Measurements from ENCODE around the gene CA12.

Gene CA12

DNA sequence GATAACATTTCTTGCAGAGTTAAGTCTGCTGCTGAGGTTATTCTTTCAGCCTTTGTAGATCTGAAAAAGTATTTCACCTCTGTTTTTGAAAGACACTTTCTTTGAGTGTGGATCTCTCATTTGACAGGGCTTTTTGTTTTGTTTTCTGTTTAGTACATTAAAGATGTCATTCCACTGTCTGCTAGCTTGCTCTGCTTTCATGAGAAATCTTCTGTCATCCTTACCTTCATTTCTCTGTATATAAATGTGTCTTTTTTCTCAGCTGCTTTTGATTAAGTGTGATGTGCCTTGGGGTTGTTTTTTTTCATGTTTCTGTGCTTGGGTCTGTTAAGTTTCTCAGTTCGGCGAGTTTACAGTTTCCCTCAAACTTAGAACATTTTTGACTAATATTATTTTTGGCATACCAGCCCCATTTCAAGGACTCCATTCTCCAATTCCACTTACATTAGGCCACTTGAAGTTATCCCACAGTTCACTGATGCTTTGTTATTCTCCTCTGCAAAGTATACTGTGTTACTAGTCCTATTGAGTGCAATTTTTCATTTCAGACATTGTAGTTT is 43.9 kb upstream of the CA12 start:
- TF ChIP-seq, protein P1, sequence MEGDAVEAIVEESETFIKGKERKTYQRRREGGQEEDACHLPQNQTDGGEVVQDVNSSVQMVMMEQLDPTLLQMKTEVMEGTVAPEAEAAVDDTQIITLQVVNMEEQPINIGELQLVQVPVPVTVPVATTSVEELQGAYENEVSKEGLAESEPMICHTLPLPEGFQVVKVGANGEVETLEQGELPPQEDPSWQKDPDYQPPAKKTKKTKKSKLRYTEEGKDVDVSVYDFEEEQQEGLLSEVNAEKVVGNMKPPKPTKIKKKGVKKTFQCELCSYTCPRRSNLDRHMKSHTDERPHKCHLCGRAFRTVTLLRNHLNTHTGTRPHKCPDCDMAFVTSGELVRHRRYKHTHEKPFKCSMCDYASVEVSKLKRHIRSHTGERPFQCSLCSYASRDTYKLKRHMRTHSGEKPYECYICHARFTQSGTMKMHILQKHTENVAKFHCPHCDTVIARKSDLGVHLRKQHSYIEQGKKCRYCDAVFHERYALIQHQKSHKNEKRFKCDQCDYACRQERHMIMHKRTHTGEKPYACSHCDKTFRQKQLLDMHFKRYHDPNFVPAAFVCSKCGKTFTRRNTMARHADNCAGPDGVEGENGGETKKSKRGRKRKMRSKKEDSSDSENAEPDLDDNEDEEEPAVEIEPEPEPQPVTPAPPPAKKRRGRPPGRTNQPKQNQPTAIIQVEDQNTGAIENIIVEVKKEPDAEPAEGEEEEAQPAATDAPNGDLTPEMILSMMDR (IDR thresholded peaks at IDR 0.05; ENCODE audit: insufficient read depth, low read length) = no peak
- TF ChIP-seq GABPA (IDR thresholded peaks at IDR 0.05; ENCODE audit: low read depth) (no peak), SPI1 (IDR thresholded peaks at IDR 0.05; ENCODE audit: borderline replicate concordance, low read depth) (no peak), POLR2AphosphoS5 (IDR thresholded peaks at IDR 0.05; ENCODE audit: low read depth) (no peak)
- TF ChIP-seq, protein P2, sequence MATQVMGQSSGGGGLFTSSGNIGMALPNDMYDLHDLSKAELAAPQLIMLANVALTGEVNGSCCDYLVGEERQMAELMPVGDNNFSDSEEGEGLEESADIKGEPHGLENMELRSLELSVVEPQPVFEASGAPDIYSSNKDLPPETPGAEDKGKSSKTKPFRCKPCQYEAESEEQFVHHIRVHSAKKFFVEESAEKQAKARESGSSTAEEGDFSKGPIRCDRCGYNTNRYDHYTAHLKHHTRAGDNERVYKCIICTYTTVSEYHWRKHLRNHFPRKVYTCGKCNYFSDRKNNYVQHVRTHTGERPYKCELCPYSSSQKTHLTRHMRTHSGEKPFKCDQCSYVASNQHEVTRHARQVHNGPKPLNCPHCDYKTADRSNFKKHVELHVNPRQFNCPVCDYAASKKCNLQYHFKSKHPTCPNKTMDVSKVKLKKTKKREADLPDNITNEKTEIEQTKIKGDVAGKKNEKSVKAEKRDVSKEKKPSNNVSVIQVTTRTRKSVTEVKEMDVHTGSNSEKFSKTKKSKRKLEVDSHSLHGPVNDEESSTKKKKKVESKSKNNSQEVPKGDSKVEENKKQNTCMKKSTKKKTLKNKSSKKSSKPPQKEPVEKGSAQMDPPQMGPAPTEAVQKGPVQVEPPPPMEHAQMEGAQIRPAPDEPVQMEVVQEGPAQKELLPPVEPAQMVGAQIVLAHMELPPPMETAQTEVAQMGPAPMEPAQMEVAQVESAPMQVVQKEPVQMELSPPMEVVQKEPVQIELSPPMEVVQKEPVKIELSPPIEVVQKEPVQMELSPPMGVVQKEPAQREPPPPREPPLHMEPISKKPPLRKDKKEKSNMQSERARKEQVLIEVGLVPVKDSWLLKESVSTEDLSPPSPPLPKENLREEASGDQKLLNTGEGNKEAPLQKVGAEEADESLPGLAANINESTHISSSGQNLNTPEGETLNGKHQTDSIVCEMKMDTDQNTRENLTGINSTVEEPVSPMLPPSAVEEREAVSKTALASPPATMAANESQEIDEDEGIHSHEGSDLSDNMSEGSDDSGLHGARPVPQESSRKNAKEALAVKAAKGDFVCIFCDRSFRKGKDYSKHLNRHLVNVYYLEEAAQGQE (IDR thresholded peaks at IDR 0.05; ENCODE audit: insufficient replicate concordance, low read depth) = no peak
- H3K27ac ChIP-seq (replicated peaks) = no peak overlapping the region
- DNase-seq (ENCODE audit: low read depth in 1 of 2, low spot score in 1 of 2) = no peak

DNA sequence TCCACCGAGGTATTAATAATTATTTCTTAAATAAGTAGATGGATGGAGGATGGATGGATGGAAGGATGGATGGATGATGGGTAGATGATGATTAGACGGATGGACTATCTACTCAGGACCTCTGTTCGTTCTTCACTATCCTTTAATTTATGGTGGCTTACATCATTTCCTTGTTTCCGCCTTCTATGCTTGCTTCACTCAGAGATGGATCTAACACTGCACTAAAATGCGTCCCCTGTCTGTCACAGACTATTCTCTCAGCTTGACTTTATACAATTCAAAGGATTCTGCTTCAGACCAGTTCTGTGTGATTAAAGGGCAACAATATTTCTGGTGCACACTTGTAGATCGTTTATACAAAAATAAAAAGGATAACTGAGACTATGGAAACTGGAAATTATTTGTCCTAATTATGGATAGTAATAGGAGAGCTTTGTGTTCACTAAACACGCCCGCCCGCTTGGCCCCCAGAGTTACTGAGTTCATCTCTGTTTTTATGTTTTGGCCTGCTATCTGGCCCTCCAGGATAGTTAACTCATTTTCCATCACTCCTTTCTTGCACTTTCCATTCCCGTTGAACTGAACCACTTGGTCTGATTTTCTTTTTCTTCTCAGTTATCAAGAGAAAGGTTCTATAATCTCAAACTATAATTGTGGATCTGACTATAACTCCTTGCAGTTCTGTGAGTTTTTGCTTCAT is 41.4 kb upstream of the CA12 start:
- TF ChIP-seq GABPA (IDR thresholded peaks at IDR 0.05; ENCODE audit: low read depth) (no peak), POLR2AphosphoS5 (IDR thresholded peaks at IDR 0.05; ENCODE audit: low read depth) (no peak), SPI1 (IDR thresholded peaks at IDR 0.05; ENCODE audit: borderline replicate concordance, low read depth) (no peak)
- TF ChIP-seq, protein P1 (IDR thresholded peaks at IDR 0.05; ENCODE audit: insufficient read depth, low read length) = no peak
- TF ChIP-seq, protein P2 (IDR thresholded peaks at IDR 0.05; ENCODE audit: insufficient replicate concordance, low read depth) = no peak
- Histone ChIP-seq H3K4me3 (replicated peaks; ENCODE audit: insufficient read depth, low read length) (no peak overlapping the region), H3K27ac (replicated peaks) (no peak overlapping the region), H3K27me3 (ENCODE audit: insufficient read depth, poor library complexity, severe bottlenecking) (no peaks in the 10 kb centered on the region)
- no peak for DNase-seq (ENCODE audit: low read depth in 1 of 2, low spot score in 1 of 2)

More for the DNA sequence above, 43.9 kb upstream of the CA12 start:
- Histone ChIP-seq H3K27me3 (ENCODE audit: insufficient read depth, poor library complexity, severe bottlenecking) (no peaks in the 10 kb centered on the region), H3K4me3 (replicated peaks; ENCODE audit: insufficient read depth, low read length) (no peak overlapping the region)

DNA sequence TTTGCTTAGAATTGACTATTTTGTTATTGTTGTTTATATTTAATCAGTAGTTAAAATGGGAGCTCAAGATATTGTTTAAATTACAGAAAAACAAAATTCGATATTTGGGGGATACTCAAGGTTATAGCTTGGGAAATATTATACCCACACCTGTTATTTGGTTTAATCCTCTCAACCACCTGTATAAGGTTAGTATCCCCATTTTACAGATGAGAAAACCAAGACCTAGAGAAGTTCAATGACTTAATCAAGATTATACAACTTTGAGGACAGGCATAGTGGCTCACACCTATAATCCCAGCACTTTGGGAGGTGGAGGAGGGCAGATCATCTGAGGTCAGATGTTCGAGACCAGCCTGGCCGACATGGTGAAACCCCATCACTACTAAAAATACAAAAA is 39.8 kb upstream of the CA12 start:
- DNase-seq (ENCODE audit: low read depth in 1 of 2, low spot score in 1 of 2) = no peak
- TF ChIP-seq GABPA (IDR thresholded peaks at IDR 0.05; ENCODE audit: low read depth) (no peak), POLR2AphosphoS5 (IDR thresholded peaks at IDR 0.05; ENCODE audit: low read depth) (no peak), SPI1 (IDR thresholded peaks at IDR 0.05; ENCODE audit: borderline replicate concordance, low read depth) (no peak)
- TF ChIP-seq, protein P1 (IDR thresholded peaks at IDR 0.05; ENCODE audit: insufficient read depth, low read length) = no peak
- TF ChIP-seq, protein P2 (IDR thresholded peaks at IDR 0.05; ENCODE audit: insufficient replicate concordance, low read depth) = no peak
- H3K27ac ChIP-seq (replicated peaks) = no peak overlapping the region
- no peak overlapping the region for H3K4me3 ChIP-seq (replicated peaks; ENCODE audit: insufficient read depth, low read length)
- H3K27me3 ChIP-seq (ENCODE audit: insufficient read depth, poor library complexity, severe bottlenecking) = no peaks in the 10 kb centered on the region
